SK-N-SH treated with all-trans-retinoic acid at 6 μM for 48 hours (cell line): Measurements from ENCODE around the gene FNBP1L.

Experiments
- ARNTL ChIP-seq: fragments of 450-650 bp; formaldehyde crosslinking; IDR thresholded peaks from 2 replicates; pipeline ENCODE4 v1.5.0; 2020; ENCODE audit warnings: low read depth, mild to moderate bottlenecking, moderate library complexity, borderline replicate concordance
- BACH2 ChIP-seq: fragments of 250-450 bp; sonication (Bioruptor Pico); IDR thresholded peaks from 2 replicates; pipeline ENCODE4 v1.9.0; 2021; ENCODE audit warnings: mild to moderate bottlenecking, borderline replicate concordance
- ESRRG ChIP-seq: fragments of 250-450 bp; sonication (Bioruptor Pico); IDR thresholded peaks from 2 replicates; pipeline ENCODE4 v1.6.1; 2021; ENCODE audit warnings: mild to moderate bottlenecking
- RARB ChIP-seq: fragments of 250-450 bp; sonication (Bioruptor Pico); IDR thresholded peaks from 2 replicates; pipeline ENCODE4 v1.8.0; 2021; ENCODE audit warnings: mild to moderate bottlenecking, moderate library complexity
- TOX ChIP-seq: fragments of 250-450 bp; sonication (Bioruptor Pico); IDR thresholded peaks from 2 replicates; pipeline ENCODE4 v1.8.0; 2021; ENCODE audit warnings: mild to moderate bottlenecking, moderate library complexity, borderline replicate concordance
- ZFP30 ChIP-seq: fragments of 450-650 bp; formaldehyde crosslinking; IDR thresholded peaks from 2 replicates; pipeline ENCODE4 v1.5.0; 2022; ENCODE audit warnings: mild to moderate bottlenecking, moderate library complexity
- TF ChIP-seq, protein P1 (sequence below): fragments of 250-450 bp; sonication (Bioruptor Pico); IDR thresholded peaks from 2 replicates; pipeline ENCODE4 v1.8.0; 2020; ENCODE audit warnings: mild to moderate bottlenecking, moderate library complexity, borderline replicate concordance
- TF ChIP-seq, protein P2 (sequence below): fragments of 250-450 bp; sonication (Bioruptor Pico); IDR thresholded peaks from 2 replicates; pipeline ENCODE4 v1.8.0; 2021; ENCODE audit warnings: low read depth, mild to moderate bottlenecking, moderate library complexity, borderline replicate concordance
- TF ChIP-seq, protein P3 (sequence below): fragments of 250-450 bp; sonication (Bioruptor Pico); IDR thresholded peaks from 2 replicates; pipeline ENCODE4 v1.5.1; 2020; ENCODE audit warnings: low read depth, mild to moderate bottlenecking, moderate library complexity

DNA sequence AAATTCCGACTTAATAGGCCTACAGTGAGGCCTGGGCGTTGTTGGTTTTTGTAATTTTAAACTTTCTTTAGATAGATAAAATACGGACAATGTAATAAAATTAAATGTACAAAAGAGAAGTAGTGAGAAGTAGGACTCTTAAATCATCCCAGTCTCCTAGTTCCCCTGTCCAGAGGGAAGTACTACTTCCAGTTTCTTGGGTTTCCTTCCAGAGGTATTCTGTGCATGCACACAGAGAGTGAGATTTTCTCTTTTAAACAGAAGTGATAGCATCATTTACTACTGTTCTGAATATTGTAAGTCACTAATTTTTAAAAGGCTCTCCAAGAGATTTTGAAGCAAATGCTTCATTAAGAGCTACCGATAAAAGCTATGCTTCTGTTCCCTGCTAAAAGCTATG is 7.2 kb upstream of the FNBP1L start:
- TF ChIP-seq, protein P1, sequence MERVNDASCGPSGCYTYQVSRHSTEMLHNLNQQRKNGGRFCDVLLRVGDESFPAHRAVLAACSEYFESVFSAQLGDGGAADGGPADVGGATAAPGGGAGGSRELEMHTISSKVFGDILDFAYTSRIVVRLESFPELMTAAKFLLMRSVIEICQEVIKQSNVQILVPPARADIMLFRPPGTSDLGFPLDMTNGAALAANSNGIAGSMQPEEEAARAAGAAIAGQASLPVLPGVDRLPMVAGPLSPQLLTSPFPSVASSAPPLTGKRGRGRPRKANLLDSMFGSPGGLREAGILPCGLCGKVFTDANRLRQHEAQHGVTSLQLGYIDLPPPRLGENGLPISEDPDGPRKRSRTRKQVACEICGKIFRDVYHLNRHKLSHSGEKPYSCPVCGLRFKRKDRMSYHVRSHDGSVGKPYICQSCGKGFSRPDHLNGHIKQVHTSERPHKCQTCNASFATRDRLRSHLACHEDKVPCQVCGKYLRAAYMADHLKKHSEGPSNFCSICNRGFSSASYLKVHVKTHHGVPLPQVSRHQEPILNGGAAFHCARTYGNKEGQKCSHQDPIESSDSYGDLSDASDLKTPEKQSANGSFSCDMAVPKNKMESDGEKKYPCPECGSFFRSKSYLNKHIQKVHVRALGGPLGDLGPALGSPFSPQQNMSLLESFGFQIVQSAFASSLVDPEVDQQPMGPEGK = no peak
- TF ChIP-seq ARNTL (CRISPR knock-in tag) = no peak
- no peak for TF ChIP-seq ZFP30 (CRISPR knock-in tag)
- TF ChIP-seq RARB (CRISPR knock-in tag) = no peak
- TF ChIP-seq ESRRG (CRISPR knock-in tag) = no peak
- no peak for TF ChIP-seq TOX (CRISPR knock-in tag)
- TF ChIP-seq BACH2 (CRISPR knock-in tag) = no peak
- TF ChIP-seq, protein P2, sequence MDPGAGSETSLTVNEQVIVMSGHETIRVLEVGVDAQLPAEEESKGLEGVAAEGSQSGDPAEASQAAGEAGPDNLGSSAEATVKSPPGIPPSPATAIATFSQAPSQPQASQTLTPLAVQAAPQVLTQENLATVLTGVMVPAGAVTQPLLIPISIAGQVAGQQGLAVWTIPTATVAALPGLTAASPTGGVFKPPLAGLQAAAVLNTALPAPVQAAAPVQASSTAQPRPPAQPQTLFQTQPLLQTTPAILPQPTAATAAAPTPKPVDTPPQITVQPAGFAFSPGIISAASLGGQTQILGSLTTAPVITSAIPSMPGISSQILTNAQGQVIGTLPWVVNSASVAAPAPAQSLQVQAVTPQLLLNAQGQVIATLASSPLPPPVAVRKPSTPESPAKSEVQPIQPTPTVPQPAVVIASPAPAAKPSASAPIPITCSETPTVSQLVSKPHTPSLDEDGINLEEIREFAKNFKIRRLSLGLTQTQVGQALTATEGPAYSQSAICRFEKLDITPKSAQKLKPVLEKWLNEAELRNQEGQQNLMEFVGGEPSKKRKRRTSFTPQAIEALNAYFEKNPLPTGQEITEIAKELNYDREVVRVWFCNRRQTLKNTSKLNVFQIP (CRISPR knock-in tag) = no peak
- TF ChIP-seq, protein P3, sequence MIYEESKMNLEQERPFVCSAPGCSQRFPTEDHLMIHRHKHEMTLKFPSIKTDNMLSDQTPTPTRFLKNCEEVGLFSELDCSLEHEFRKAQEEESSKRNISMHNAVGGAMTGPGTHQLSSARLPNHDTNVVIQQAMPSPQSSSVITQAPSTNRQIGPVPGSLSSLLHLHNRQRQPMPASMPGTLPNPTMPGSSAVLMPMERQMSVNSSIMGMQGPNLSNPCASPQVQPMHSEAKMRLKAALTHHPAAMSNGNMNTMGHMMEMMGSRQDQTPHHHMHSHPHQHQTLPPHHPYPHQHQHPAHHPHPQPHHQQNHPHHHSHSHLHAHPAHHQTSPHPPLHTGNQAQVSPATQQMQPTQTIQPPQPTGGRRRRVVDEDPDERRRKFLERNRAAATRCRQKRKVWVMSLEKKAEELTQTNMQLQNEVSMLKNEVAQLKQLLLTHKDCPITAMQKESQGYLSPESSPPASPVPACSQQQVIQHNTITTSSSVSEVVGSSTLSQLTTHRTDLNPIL = no peak
